ENCODE results near the gene FBXO30.
A peak's percentile ranks its signal among the peaks of the same experiment; 100 is the strongest.

Gene FBXO30

DNA sequence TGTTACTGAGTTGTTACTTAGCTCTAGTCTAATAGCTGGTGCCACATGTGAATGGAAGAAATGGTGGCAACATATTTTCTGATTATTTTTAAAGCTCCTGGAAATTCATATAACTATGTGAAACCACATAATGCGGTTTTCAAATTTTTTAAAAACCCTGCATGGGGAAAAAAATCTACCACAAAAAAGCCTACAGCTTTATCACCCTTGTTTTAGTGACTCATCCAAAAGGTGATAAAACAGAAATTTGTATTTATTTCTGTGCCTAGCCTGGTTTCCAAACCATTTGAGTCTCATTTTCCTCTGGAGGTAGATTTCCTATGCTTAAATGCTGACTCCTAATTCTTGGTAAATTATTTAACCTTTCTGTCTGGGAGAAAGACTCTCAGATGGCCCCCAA, 5.4 kb upstream of the FBXO30 start:
- DNase-seq (ENCODE audit: low spot score): no peak

DNA sequence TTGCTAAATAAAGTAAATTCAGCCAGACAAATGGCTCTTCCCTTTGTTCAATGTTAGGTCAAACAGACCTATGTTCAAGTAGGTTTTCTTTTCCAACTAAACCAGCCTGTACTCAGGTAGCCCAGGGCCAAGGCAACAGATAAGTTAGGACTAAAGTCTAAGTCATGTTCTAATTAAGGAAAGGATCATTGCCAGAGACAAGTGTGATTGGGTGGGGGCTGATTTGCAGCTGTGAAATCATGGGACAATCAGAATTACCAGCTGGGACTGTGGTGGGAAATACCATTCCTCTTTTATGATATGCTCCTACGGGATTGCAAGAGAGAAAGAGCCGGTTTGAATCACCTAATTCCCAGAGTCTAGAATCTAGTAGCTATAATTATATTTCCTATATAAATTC, 4.2 kb upstream of the FBXO30 start:
- DNase-seq (ENCODE audit: low spot score): no peak

DNA sequence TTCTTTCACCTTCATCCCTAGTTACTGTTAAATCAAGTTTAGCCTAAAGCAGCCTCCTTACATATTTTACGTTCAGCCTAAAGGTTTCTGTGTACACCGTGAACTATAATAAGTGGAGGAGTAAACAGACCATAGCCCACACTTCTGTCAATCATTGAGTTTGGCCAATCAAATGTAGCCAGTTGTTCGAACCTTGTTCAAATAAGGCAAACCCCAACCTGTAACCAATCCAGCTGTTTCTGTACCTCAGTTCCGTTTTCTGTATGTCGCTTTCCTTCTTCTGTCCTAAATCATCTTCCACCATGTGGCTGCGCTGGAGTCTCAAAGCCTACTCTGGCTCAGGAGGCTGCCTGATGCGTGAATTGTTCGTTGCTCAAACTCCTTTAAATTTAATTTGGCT, 1.8 kb upstream of the FBXO30 start:
- no peak for DNase-seq (ENCODE audit: low spot score)

DNA sequence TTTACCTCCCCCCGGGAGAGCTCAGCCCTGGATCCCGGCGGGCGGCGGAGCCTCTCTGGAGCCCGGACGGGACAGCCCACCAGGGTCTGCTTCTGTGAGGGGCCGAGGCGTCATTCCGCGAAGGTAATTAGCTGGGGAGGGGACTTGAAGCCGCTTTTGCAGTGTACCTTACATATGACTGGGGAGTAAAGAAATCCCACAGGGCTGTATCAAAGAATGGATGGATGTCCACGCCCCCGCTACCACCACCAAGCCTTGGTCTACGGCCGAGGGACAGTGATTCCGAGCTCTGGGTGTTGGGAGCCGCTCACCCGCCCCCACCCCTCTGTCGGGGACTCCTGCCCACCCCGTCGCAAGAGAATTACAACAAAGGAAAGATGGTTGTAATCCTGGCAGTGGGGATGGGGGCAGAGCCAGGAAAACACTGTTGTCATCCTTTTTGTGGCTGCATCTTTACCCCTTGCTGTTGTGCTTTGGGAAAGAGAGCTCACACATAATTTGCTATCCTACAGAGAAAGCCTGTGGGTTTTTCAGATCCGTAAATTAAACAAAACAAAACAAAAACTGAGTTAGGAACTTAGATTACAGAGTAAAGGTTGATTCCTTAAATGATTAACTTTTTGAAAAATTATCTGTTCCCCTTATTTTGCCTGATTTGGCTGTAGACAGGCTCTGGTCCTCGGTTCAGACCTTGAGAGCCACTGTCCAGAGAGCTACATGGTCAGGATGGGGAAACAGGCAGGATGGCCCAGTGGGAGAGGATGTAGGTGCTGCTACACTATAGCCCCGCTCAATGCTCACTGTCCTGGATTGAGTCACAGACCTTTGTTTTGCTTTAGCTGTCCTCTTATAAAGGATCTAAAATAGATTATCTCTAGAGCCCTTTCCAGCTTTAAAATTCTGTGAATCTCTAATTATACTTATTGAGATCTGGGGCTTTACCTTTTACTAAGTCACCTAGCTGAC, 997 bp upstream of the FBXO30 start:
- peak; percentile 34 for DNase-seq (ENCODE audit: low spot score)

DNA sequence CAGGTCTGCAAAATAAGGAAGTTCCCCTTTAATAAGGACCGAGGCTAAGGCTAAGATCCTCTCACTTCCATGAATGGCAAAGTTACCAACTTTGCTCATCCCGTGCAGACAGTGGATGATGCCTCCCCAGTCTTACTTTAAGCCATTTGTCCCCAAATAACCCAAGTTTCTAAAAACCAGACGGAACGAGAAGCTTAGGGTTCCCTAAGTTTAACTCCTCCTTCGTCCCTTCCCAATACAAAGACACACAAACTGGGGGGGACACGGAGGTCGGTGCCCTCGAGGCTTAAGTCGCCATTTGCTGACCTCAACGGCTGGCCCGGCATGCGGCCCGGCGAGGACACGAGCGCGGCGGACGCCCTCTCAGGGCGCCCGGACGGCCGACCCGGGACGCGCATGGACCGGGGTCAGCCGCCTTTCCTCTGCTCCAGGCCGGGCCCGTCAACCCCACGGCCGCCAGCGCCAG, 527 bp downstream of the FBXO30 start:
- peak; percentile 18 for DNase-seq (ENCODE audit: low spot score)

DNA sequence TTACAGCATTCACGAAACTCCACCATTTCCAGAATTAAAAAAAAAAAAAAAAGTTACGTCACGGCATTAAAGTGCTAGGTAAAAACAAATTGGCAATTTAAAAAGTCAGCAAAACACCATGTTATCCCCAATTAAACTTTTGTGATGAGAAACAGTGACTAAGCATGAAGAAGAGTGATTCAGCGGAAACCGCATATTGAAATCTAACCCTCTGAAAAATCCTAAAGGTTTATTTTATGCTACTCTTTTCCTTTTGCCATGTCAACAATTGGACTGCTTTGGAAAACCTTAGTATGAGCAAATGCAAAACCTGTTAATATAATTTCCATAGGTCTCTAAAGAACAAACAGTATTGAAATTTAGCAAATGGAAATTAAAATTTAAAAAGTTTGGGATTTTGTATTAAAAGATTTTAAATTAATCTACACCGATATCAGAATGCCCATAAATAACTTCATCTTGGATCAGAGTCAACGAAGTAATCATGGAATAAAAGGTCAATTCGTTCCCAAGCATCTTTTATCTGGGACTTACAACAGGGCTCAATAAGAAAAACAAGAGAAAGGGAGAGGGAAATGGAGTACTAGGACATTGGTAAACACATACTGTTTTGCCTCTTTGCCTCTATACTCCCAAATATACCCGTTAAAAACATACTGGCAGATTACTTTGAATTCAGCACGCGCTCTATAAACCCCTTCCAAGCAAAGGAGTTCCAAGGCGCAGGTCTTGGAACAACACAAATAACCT, 1.1 kb downstream of the FBXO30 start:
- DNase-seq (ENCODE audit: low spot score): peak; percentile 46

DNA sequence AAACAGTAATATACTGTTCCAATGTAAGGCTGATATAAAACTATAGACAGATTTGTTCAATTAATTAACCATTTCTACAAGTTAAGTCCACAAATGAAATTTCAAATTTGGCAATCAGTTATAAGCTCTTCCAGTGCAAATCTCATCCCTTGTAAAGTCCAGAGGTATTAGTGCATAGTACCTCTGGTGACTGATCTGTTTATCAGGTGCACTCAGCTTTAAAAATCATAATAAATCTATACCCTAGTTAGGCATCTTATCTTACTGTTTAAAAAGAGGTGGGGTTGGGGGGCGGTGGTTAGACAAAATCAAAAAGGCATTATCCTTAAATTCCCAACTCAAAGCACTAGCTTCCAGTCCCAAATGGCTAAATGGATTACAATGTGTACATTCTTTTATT, 2.9 kb downstream of the FBXO30 start:
- no peak for DNase-seq (ENCODE audit: low spot score)

DNA sequence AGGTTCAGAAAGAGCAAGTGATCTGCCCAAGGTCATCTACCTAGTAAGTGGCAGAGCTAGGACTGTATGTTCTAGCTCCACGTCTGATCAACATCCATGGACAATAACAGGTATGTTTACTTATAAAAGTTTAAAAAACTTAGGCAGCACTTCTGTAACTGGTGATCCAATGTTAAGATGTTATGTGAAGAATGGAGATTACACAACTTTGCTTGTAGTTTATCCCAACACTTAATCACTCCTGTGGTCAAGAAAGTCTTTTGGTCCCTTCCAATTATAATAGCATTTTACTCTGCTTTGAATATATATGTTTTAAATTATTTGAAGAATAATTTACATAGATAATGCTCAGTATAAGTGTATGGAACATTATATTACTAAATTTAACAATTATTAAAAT, 4.8 kb downstream of the FBXO30 start:
- peak; percentile 9 for DNase-seq (ENCODE audit: low spot score)

DNA sequence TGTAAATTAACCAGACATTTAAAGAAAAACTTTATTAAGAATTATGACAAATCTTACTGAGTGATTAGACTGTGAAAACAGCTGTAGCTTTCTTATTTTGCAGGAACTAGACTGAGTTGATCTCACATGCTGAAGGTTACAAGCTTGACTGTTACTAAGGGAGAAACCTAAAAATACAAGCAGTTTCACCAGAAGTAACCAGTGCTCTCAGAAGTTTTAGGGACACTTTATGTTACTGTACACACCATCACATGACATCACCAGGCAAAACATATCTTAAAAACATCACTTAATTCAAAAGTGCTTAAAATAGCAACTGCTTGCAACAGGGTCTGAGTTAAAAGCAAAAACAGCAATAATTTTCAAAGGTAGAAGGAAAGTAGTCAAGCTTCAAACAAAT, 5.4 kb downstream of the FBXO30 start:
- no peak for DNase-seq (ENCODE audit: low spot score)

DNA sequence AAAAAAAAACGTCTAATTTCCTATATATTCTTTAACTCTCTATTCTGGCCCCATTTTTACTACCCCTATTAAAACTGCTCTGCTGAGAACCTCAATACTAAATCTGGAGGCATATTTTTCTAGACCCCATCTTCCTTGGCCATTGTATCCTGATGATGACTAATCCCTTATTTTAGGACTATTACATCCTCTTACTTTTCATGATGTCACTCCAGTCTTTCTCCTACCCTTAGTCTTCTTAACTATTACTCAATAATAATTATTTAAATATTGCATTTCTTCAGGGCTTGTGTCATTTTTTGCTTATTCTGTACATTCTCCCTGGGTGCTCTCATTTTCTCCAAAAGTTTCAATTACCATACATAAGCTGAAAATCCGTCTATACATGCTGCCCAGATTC, 6.4 kb downstream of the FBXO30 start:
- no peak for DNase-seq (ENCODE audit: low spot score)

DNA sequence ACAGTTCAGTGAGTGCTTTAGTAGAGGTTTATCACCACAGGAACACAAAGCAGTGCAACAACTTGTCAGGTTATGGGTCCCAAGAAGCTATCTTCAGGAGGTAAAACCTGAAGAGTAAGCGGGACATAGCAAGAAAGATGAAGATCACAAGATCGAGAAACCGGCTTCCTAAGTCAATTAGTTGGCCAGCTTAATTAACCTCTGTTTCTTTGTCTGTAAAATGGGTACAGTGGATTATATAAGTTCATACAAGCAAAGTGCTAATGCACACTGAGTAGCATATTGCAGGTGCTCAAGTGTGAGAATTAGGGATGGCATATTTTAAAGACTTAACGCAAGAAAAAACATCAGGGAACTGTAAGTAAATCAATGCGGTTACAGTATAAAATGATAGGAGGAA, 12.5 kb downstream of the FBXO30 start:
- no peak for DNase-seq (ENCODE audit: low spot score)

DNA sequence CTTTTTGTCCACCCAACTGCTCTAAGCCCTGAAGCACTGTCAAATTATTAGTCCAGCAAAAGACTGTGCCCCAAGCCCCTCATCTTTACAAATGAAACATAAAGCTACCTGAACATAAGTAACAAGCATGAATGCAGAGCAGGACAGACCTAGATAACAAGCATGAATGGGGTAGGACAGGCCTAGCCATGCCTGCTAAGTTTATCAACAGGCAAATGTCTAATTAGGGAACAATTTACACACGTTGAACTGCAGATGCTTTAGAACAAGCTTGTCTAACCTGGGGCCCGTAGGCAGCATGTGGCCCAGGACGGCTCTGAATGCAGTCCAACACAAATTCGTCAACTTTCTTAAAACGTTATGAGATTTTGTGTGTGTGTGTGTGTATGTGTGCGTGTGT, 13.6 kb downstream of the FBXO30 start:
- no peak for DNase-seq (ENCODE audit: low spot score)

DNA sequence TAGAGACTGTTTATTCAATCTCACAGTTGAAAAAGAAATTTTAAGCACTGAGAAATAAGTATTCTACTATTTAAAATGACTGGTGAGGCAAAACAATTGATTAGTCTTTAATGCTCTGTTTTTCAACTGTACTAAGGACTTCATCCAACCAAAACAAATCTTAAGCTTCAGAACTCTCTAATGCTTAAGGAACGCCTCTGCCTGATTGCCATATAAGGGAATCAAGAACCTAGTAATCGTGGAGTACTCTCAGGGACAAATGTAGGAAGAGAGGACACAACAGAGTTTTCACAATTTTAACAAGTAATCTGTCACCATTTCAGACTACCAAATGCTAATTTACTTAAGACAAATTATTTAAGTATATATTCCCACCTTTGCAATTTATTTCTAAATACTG, 16.1 kb downstream of the FBXO30 start:
- DNase-seq (ENCODE audit: low spot score): no peak

DNA sequence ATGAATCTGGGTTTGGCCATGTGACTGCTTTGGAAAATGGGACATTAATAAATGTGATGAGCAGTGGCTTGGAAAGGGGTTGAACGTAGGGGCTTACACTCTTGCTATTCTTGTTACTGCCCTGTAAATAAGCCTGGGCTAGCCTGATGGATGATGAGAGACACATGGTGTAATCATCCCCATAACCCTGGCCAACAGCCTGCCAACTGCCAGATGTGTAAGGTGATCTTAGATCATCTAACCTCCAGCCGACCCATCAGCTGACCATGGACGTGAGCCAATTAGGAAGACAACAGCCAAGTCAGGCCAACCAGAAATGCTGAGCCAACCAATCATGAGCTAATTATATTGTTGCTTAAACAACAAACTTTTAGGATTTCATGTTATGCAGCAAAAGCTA, 25.2 kb downstream of the FBXO30 start:
- peak; percentile 23 for DNase-seq (ENCODE audit: low spot score)

DNA sequence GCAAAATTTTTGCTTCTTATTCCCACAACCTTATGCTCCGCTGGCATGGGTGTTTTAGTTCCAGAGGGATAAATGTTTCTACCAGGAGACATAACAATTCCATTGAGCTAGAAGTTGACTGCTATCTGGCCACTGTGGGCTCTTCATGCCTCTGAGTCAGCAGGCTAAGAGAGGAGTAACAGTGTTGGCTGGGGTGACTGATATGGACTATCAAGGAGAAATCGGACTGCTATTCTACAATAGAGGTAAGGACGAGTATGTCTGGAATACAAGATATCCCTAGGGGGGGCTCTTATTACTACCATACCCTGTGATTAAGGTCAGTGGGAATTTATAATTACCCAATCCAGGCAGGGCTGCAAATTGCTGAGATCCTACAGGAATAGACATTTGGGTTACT, 26.9 kb downstream of the FBXO30 start:
- DNase-seq (ENCODE audit: low spot score): no peak

DNA sequence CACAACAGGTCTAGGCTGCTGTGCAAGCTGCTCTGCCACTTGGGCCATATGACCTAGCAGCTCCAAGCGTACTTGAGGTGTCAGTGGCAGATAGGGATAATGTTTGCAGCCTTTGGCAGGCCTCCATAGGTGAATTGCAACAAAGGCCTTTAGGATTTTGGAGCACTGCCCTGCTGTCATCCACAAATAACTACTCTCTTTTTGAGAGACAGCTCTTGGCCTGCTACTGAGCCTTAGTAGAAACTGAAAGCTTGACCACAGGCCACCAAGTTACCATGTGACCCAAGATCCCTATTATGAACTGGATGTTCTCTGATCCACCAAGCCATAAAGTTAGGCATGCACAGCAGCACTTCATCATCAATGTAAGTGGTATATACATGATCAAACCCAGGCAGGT, 29.9 kb downstream of the FBXO30 start:
- DNase-seq (ENCODE audit: low spot score): no peak

DNA sequence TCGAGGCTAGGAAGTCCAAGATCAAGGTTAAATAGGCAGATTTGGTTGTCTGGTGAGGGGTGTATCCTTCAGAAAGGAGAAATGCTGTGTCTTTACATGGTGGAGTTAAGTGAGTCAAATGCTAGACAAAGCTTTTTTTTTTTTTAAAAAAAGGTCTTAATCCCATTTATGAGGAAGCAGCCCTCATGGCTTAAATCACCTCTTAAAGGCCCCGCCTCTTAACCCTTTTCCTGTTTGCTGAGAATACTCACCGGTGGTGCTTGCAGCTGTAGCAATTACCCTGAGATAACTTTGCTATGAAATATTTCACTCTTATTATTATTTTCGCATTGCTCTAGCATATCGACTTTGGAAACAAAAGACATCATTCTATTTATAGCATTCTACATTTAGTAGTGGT, 30.8 kb downstream of the FBXO30 start:
- DNase-seq (ENCODE audit: low spot score): no peak

DNA sequence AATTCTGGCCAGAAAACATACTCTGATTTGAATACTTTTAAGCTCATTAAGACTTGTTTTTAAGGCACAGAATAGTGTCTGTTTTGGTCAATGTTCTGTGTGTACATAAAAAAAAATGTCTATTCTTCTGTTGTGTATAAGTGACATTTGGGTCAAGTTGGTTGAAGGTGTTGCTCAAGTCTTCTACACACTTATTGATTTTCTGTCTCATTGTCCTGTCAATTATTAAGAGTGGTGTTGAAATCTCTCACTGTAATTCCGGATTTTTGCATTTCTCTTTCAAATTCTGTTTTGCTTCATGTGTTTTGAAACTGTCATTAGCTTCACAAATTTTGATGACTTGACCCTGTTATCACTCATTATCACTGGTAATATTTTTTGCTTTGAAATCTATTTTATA, 41.7 kb downstream of the FBXO30 start:
- DNase-seq (ENCODE audit: low spot score): no peak

DNA sequence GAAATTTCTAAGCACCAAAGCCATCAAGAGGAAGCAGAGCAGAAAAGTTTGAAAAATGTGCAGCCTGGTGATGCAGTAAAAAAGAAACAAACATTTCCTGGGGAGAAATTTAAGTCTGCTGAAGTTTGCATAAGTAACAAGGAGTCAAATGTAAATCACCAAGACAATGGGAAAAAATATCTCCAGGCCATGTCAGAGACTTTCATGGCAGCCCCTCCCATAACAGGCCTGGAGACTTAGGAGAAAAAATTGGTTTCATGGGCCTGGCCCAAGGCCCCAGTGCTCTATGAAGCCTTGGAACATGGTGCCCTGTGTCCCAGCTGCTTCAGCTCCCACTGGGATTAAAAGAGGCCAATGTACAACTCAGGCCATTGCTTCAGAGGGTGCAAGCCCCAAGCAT, 49.1 kb downstream of the FBXO30 start:
- DNase-seq (ENCODE audit: low spot score): no peak

DNA sequence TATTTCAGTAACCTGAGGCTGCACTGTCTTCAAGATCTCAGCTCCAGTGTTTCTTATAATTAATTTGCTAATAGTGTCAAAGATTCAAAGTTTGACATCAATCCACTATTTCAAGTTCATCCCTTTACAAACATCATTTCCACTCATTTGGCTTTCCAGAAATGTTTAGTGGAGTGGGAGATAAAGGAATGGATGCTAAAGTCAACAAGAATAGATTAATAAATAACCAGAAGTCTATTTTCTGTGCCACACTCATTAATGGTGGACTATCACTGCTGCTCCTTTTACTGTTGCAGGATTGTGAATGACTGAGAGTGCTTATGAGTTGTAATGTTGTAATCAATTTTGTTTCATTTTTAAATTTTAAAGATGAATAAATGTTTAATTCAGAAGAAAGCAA, 50.9 kb downstream of the FBXO30 start:
- DNase-seq (ENCODE audit: low spot score): no peak

DNA sequence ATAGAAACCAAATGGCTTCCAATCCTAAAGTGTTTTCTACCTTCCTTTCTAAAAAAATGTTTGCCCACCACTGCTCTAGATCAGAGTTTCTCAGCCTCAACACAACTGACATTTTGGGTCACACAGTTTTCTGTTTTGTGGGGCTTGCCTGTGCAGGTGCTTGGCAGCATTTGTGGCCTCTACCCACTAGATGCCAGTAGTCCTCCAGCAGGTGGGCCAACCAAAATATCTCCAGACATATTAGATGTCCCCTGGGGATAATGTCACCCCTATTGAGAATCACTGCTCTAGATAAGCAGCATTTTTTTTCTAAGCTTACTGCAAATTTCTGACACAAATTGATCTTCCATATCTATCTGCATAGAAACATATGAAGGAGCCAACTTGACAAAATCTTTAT, 53.0 kb downstream of the FBXO30 start:
- DNase-seq (ENCODE audit: low spot score): no peak

DNA sequence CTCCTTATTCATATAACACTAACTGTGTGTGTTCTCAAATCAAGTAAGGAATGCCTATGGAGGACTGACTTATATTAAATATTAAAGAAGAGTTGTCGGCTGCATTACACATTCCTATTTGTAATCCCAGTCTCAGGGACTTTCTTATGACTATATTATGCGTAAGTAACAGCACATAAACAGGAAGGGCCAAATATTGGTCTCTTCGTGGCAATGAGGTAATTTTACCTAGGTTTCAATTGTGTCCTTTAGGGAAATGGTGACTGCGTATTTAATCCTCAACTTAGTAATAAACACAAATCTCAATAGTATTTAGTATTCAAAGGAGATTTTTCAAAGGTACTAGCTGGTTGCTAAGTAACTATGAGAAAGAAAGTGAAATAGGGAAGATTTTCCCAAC, 56.5 kb downstream of the FBXO30 start:
- no peak for DNase-seq (ENCODE audit: low spot score)

DNA sequence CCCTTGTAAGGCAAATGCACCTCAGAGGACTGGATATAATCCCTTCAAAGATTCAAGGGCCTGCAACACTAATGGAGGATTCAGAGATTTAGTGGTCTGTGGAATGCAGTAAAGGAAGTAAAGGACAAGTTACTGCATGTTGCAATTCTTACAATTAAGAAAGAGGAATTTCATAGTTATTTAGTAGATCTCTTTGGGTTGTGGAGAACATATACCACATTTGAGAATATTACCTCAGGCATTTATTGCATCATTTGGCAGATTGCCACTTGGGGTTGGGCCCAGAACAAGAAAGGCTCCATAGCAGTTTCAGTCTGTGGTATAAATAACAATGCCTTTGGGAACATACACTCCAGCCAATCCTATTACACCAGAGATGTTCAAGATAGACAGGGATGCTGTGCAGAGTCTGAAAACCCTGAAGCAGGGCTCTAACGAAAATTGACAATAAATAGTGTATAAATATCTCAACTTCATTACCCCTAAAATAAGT, 58.4 kb downstream of the FBXO30 start:
- DNase-seq (ENCODE audit: low spot score): peak; percentile 11
